GM21576 (cell line): Measurements from ENCODE around the gene MX1.
A peak's percentile ranks its signal among the peaks of the same experiment; 100 is the strongest.

Source experiments
- ATAC-seq: cut with Tn5 transposase; IDR thresholded peaks from one replicate; pipeline ENCODE4 v1.9.1; 2021; ENCODE audit warnings: mild to moderate bottlenecking, moderate library complexity; ENCODE audit not compliant: unreplicated experiment

The MX1 gene

DNA sequence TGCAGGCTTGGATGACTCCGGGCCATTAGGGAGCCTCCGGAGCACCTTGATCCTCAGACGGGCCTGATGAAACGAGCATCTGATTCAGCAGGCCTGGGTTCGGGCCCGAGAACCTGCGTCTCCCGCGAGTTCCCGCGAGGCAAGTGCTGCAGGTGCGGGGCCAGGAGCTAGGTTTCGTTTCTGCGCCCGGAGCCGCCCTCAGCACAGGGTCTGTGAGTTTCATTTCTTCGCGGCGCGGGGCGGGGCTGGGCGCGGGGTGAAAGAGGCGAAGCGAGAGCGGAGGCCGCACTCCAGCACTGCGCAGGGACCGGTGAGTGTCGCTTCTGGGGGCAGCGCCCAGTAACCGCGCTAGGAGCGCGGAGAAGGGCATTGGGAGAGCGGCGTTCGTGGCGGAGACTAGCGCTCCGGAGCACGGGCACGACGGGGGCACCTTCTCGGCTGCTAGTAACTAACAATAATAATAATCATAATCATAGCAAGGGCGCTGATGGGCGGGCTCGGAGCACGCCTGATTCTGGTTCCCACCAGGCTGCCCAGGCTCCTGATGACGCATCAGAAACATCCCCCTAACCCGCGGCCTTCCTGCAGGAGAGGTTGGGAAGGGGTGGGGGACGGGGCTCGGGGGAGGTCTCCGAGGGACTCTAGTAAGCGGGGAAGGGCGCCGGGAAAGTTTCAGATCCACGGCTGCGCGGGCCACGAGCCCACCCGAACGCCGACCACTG is at the start of gene MX1:
MX1 (plus strand) TSS at position 286 of the 722 bp plus-strand sequence. CDS start 5,832 bp downstream, outside the sequence.
- peak; percentile 79 for ATAC-seq

GRCh38 chr21:41377715-41378114 is 48.3 kb upstream of the MX1 start:
- ATAC-seq: no peak

DNA sequence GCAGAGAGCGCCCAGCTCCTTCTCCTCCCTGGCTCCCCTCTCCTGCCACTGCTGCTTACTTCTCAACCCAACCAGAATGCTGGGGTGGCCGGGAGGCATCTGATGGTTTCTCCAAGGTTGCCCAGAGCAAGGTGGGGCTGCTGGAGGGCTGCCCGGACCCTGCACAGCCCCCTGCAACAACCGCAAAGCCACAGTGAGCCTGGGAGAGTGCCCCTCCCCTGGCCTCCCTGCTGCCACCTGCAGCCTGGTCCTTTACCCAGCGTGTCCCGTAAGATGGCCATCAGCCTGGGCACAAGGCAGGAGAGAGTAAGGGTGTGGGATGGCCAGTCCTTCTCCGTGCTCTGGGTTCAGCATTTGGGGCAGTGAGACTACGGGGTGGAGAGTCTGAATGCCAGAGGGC is 47.2 kb upstream of the MX1 start:
- no peak for ATAC-seq

DNA sequence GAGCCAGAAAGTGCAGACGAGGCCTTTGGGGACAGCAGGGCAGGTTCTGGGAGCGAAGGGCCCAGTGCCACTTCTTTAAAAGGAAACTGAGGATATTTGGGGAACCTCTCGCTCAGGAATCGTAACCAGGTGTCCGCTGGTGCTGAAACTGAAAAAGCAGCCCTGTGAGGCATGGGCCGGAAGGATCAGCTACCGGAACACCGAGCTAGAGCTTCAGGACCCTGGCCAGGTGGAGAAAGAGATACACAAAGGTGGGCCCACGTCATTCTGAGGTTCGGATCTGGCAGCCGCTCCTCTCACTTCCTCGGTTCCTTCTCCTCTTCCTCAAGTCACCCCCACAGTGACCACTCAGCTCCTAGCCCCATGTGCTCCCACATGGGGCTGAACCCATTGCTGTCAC is 46.1 kb upstream of the MX1 start:
- ATAC-seq: no peak

DNA sequence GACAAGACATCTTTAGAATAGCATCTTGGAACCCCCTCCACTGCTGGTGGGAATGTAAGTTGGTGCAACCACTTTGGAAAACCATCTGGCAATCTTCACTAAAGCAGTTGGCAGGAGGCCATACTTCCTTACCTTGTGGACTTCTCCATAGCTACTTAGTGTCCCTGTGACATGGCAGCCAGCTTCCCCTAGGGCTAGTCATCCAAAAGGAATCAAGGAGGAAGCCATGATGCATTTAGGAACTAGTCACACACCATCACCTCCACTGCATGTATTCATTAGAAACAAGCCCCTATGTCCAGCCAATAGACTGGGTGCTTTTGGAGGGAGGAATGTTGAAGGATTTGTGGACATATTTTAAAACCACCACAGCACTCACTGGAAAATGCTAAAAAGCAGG is 44.3 kb upstream of the MX1 start:
- ATAC-seq: no peak

DNA sequence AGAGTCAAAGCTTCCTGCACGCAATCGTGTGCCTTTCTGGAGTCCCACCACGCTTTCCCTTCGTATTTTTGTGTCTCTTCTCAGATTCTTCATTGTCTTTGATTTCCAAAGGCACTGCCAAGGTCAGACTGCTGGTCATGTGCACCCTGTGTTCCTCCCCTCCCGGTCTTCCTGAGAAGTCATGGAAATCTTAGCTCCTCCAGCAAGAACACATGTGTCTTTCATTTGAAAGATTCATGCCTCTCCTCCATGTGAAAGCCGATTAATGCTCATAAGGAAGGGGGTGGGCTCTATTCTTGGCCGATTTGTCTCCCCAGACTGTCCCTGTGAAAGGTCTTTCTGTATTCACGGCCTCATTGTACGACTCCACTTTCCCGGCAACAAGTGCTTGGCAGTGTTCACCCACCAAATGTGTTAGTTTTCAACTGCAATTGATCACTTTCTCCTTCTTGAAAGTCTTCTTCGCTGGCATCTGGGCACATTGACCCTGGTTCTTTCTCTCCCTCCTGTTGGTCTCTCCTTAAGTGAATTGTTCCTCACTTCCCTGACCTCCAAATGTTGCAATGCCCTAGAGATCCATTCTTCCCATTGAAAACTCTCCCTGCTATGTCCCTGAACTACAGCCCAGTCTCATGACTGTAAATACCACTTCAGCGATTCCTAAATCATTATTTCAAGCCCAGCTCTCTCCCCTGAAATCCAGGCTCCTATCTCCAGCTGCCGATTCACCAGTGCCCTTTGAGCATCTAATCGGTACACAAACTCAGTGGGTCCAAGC is 38.8 kb upstream of the MX1 start:
- ATAC-seq: no peak

DNA sequence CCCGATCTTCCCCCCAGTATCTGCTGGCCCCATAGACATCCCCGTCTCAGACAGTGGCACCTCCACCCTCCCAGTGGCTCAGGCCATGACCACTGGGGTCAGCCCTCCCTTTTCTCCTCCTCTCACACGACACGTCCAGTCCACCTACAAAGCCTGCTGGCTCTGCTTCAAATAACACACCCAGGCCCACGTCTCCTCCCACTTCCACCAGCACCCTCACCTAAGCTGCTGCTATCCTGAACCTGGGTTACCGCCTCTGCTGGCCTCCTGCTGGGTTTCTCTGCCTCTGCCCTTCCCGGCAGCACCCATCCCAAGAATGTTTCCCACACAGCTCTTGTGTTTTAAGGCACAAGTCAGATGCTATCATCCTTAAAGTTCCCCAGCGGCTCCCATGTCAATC is 38.2 kb upstream of the MX1 start:
- no peak for ATAC-seq

GRCh38 chr21:41388259-41388658 is 37.8 kb upstream of the MX1 start:
- ATAC-seq: no peak

DNA sequence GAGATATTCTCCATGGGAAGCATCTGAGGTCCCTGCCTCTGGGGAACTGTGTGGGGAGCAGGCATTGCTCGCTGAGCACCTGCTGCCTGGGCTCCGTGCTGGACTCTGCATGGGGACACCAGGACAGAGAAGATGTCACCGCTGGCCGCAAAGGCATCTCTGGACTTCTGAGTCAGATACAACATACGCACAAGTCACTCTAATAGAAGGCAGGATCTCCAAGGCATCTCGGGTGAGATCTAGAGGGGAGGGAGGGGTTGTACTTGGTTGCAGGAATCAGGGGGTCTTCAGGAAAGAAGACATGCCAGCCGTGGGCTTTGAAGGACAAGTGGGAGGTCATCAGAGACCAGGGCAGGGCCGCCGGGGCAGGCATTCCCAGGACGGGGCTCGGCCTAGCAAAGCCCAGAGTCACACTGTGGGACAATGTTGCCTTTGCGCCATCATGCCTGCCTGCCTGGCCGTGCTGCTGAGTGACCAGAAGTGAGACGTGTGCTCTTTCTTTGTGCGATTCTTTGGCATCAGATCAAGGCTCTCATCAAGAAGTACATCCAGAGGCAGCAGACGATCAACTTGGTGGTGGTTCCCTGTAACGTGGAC is 35.9 kb upstream of the MX1 start:
- no peak for ATAC-seq

DNA sequence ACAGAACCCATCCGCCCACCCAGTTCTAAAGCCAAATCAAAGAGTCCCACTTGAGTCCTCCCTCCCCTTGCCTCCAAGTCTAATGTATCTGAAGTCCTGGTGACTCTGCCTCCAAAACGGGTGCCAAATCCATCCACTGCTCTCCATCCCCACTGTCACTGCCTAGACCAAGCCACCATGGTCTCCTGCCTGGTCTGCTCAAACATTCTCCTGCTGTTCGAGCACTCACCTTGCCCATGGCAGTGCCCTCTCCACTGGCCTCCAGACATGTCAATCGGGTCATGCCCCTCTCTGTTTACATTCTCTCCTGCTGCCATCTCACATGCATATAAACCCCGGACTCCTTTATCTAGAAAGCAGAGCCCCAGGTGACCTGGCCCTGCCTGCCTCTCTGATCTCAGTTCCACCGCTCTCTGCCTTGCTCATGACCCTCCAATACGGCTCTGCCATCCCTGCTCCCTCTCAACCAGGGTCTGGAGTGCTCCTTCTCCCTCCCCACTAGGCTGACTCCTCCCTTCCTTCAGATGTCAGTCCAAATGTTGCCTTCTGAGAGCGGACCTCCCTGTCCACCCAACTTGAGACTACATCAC is 32.1 kb upstream of the MX1 start:
- no peak for ATAC-seq

- ATAC-seq: no peak
These were observed 29.4 kb upstream of the MX1 start for GRCh38 chr21:41396558-41397075.

GRCh38 chr21:41397471-41397891 is 28.6 kb upstream of the MX1 start:
- ATAC-seq: no peak

GRCh38 chr21:41398251-41398650 is 27.8 kb upstream of the MX1 start:
- no peak for ATAC-seq

- ATAC-seq: no peak
These were observed 27.2 kb upstream of the MX1 start for GRCh38 chr21:41398831-41399230.

GRCh38 chr21:41399246-41399800 is 26.7 kb upstream of the MX1 start:
- ATAC-seq: no peak

- ATAC-seq: no peak
These were observed 23.8 kb upstream of the MX1 start for GRCh38 chr21:41402231-41402630.

DNA sequence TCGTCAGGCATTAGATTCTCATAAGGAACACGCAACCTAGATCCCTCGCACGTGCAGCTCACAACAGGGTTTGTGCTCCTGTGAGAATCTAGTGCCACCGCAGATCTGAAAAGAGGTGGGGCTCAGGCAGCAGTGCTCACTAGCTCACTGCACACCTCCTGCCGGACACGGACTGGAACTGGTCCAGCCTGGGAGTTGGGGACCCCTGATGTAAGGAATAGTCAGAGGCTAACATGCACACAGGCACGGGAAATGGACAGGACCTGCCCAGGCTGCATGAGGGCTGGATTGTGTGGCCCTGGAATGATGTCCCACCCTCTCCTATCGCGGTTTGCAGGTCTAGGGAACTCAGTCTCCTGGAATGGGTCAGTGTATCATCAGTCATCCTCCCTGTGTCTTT is 23.2 kb upstream of the MX1 start:
- ATAC-seq: no peak

GRCh38 chr21:41403331-41403730 is 22.7 kb upstream of the MX1 start:
- no peak for ATAC-seq

- no peak for ATAC-seq
These were observed 22.1 kb upstream of the MX1 start for GRCh38 chr21:41403966-41404365.

GRCh38 chr21:41405321-41405720 is 20.7 kb upstream of the MX1 start:
- no peak for ATAC-seq

GRCh38 chr21:41406340-41406739 is 19.7 kb upstream of the MX1 start:
- no peak for ATAC-seq
